HG03060 (cell line): ENCODE results near the gene TMEM150B.

Experiments used
- ATAC-seq: cut with Tn5 transposase; IDR thresholded peaks from one replicate; pipeline ENCODE4 v1.9.1; 2021; ENCODE audit warnings: low read depth, moderate number of reproducible peaks; ENCODE audit not compliant: unreplicated experiment

The TMEM150B gene, protein sequence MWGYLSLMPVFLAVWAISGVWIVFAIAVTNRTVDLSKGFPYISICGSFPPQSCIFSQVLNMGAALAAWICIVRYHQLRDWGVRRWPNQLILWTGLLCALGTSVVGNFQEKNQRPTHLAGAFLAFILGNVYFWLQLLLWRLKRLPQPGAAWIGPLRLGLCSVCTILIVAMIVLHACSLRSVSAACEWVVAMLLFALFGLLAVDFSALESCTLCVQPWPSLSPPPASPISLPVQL

DNA sequence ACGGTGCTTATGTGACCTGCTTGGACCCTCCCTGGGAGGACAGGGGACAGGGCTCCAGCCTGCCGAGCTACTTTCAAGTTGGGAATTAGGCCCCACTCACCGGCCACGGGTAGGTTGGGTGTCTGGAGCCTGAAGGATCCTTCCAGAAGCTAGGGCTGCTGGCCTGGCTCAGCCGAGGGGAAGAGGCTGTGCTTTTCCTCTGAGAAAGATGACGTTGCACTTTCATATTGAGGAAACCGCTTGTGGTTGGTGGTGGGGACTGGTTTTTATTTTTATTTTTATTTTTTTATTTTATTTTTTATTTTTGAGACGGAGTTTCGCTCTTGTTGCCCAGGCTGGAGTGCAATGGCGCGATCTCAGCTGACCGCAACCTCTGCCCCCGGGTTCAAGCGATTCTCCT is at the start of gene TMEM150B:
TMEM150B (minus strand) TSS at position 170 of the 400 bp plus-strand sequence. CDS start 4,305 bp downstream, outside the sequence.
- no peak for ATAC-seq

DNA sequence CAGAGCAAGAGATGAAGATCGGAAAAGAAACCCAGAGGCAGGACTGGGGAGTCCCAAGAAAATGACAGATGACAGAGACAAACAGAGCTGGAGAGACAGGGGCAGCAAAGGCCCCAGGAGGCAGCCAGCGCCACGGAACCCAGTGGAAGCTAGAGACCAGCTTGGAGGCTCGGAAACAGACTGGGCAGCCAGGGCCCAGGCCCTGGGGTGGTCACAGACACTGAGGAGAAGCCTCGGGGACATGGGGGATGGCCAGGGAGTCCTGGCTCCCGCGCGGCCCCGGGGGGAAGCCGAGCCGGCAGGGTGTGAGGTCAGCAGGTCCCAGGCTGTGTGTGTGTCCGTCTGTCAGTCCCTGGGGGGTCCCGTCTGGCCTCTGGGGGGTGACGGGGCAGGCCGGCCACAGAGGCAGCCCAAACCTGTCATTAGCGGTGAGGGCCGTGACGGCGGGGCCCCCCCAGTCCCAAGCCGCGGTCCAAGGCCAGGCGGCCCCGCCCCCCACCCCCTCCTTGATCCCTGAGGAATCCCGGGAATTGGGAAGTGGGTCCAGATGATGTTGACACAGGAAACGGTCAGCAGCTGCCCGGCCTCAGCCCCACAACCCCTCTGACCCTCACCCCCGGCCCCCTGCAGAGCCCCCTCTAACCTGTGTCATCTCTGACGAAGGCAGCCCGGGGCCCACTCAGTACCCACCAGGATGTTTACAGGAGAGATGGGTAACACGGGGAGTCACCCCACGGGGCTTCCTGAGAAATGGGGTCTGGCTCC is 49.0 kb upstream of the TMEM150B start:
- ATAC-seq = no peak

DNA sequence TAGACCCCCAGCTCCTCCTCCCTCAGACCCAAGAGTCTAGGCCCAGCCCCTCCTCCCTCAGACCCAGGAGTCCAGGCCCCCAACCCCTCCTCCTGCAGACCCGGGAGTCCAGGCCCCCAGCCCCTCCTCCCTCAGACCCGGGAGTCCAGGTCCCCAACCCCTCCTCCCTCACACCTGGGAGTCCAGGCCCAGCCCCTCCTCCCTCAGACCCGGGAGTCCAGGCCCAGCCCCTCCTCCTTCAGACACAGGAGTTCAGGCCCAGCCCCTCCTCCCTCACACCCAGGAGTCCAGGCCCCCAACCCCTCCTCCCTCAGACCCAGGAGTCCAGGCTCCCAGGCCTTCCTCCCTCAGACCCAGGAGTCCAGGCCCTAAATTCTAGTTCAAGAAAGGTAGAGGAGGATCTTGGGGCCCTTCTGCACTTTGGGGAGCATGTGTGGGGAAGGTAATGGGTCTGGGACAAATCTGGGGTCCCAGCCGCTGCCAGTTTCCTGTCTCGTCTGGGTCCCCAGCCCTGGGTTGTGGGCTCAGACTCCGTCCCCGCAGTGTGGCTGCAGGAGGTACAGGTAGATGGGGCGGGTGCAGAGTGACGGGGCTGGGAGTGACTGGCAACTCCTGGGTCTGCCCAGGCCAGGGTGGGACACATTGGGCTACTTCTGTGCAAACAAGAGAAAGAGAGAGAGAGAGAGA is 48.3 kb upstream of the TMEM150B start:
- no peak for ATAC-seq

DNA sequence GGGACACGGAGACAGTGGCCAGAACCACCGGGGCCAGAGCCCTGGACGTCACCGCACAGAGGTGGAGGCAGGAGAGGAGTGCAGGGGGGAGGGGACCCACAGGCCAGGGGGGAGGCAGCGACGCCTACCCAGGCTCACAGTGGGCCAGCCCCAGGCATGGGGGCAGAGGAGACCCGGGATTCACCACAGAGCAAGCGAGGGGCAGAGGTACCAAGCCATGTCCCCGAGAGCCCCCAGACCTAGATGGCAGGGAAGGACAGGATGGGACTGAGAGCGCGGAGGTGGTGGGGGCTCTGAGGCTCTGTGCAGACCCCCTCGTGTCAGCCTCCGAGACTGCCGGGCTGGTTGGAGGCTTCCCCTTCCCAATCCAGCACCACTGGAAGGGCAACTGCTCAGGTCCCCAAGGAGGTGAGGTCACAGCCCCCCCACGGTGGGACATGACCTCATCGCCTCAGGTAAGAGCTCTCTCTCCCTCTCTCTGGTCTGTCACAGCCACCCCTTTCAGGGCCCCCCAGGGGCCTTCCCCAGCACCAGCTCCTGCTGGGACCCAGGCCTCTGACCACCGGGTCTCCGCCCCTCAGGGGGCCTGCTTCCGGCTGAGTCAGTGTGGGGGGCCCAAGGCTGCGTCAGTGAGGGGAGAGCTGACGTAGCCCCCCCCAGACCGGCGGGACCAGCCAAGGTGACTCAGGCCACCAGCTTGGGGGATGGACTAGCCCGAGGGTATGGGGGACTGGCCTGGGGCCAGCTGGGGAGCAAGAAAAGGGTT is 47.4 kb upstream of the TMEM150B start:
- ATAC-seq = no peak

DNA sequence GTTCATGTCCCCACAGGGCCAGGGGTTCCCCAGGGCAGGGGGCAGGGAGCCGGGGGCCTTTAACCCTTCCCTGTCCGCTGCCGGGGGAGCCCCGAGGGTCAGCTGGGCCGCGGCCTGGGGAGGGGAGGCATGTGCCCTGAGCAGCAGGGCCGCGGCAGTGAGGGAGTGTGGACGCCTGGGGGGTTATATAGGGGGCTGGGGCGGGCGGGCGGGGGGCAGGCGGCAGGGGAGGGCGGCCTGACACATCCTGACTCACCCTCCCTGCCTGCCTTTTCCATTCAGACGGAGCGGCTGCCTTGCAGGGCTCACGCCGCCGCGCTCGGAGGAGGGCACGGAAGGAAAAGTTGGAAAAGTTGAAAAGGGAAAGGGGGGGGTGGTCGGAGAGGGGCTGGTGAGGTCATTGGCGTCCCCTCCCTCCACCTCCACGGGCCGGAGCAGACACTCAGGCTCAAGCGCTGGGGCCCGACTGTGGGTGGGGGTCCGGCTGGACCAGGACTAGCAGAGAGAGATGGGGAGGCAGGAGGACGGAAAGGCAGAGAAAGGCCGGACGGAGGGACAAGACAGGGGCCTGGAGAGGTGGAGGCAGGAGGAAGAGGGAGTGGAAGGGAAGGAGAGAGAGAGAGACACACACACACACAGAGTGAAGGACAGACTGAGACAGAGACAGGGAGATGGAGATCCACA is 45.3 kb upstream of the TMEM150B start, which contains the start of gene IL11:
IL11 (minus strand) TSS at position 159 of the 684 bp plus-strand sequence; CDS start at position 6, 153 bp downstream.
- no peak for ATAC-seq

DNA sequence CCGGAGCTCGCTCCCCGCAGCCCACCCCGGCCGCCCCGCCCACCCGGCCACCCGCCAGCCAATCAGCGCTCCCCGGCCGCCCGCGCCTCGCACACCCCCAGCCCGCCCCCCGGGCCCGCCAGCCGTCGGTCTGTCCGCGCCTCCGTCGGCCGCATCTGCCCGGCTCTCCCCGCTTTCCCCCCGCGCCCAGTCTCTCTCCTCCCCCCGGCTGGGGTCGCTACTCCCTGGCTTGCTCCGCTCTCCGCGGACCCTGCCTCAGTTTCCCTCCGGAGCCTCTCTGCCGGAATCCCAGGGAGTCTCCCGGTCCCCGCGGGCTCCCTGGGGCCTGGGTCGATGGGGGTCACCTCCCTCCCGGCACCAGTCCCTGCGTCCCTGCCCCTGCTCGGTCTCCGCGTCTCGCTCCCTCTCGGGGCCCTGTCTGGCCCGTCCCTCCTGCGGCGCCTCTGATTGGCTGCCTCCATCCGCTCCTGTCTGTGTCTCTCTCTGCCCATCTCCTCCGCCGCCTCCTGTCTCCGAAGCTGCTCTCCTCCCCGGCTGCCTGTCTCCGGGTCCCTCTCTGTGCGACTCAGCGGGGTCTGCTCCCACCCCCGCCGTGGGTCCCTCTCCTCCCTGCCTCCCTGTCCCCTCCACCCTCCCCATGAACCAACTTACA is 44.6 kb upstream of the TMEM150B start:
- ATAC-seq = no peak

DNA sequence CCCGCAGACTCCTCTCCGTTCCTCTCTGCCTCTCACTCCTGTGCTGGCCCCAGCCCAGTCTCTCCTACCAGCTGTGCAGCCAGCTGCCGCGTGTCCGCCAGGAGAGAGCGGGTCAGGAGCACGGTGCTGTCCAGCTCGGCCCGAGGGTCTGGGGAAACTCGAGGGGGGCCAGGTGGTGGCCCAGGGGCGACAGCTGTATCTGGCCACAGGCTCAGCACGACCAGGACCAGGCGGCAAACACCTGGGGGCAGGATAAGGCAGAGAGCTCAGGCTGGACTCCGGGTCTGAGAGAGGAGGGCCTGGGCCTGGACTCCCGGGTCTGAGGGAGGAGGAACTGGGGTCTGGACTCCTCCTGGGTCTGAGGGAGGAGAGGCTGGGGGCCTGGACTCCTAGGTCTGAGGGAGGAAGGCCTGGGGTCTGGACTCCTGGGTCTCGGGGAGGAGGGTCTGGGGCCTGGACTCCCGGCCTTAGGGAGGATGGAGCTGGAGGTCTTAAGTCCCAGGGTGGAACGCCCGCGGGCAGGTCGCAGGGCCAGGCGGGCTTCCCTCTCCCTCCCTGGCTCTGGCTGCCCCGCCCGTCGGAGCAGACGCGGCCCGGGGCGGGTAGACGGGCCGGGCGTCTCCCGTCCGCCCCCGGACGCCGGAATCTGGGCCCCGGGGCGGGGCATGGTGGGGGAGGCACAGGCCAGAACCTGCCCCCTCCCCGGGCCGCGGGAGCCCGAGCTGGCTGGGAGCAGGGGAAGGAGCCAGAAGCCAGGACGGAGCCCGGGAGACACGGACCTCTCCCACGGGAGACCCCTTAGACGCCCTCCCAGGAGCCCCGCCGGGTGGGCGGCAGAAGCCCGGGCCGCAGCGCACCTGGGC is 43.8 kb upstream of the TMEM150B start:
- no peak for ATAC-seq

DNA sequence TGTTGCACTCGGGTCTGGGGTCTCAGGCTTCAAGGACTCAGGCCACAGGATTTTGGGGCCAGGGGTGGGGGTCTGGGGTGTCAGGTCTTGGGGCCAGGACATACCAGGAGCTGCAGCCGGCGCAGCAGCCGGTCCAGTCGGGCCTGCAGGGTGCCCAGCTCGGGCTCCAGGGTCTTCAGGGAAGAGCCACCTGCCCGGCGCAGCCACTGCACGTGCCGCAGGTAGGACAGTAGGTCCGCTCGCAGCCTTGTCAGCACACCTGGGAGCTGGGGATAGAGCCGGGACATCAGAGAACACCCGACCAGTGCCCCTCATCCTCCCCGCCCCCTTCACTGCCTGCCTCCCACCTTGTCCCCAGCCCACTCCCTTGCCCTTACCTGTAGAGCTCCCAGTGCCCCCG is 43.0 kb upstream of the TMEM150B start:
- no peak for ATAC-seq

DNA sequence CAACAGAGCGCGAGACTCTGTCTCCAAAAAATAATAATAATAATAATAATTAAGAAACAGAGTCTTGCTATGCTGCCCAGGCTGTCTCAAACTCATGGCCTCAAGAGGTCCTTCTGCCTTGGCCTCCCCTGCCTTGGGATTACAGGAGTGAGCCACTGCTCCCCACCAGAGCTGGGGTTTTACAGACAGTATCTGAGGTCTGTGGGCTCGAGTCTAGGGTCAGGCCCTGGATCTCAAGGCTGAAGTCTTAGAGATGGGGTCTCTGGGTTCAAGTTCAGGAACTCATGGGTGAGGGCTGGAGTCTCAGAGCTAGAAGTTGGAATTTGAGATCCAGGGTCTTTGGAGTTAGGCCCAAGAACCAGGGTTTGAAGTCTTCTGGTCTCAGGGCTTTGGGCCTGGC is 41.6 kb upstream of the TMEM150B start:
- ATAC-seq = no peak

DNA sequence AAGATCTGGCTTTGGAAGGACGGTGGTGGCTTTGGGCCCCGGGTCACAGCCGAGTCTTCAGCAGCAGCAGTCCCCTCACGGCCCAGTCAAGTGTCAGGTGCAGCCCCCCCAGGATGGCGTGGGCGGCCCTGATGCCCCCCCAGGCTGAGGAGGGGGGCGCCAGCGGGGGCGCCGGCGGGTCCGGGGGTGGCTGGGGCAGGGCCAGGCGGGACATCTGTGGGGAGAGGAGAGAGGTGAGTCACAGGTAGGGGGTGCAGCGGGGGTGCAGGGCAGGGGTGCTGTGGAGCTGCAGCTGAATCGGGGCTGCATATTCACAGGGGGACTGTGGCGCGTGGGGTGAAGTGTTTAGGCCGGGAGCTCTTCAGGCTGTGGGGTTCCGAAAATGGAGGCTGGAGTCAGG is 40.8 kb upstream of the TMEM150B start:
- ATAC-seq = no peak

DNA sequence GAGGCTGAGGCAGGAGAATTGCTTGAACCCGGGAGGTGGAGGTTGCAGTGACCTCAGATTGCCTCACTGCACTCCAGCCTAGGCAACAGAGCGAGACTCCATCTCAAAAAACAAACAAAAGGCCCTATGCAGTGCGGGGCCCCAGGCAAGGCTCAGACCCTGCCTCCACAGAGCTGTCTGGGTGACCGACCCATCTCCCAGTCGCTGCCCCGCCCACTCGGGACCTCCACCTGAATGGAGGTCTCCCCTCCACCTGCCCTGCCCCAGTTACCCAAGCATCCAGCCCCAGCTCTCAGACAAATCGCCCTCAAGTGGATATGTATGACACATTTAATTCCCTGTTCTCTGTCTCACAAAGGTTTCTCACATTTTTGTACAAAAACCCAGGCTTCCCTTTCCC is 40.1 kb upstream of the TMEM150B start:
- no peak for ATAC-seq

DNA sequence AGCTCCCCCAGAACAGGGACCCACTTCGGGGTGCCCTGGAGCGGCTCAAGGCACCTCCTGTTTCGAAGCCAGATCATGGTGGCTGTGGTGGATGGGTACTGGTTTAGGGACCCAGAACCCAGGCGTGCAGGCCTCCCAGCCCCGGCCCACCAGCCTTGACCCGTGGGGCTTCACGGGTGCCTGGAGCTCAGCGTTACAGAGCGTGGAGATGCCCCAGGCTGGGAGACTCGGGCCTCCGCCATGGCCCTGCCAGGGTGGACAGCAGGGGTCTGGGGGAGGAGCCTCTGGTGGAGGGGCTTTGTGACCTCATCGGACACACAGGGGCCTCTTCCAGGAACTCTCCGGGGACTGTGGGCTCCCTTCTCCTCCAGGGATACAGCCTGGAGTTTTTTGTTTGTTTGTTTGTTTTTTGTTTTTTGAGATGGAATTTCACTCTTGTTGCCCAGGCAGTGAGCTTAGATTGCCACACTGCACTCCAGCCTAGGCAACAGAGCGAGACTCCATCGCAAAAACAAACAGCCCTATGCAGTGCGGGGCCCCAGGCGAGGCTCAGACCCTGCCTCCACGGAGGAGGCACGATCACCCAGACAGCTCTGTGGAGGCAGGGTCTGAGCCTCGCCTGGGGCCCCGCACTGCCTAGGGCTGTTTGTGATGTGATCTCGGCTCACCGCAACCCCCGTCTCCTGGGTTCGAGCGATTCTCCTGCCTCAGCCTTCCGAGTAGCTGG is 38.0 kb upstream of the TMEM150B start, which contains the start of gene GARIN5B:
GARIN5B (minus strand) TSS at position 271 of the 727 bp plus-strand sequence; CDS start at position 77, 194 bp downstream.
- ATAC-seq = no peak

DNA sequence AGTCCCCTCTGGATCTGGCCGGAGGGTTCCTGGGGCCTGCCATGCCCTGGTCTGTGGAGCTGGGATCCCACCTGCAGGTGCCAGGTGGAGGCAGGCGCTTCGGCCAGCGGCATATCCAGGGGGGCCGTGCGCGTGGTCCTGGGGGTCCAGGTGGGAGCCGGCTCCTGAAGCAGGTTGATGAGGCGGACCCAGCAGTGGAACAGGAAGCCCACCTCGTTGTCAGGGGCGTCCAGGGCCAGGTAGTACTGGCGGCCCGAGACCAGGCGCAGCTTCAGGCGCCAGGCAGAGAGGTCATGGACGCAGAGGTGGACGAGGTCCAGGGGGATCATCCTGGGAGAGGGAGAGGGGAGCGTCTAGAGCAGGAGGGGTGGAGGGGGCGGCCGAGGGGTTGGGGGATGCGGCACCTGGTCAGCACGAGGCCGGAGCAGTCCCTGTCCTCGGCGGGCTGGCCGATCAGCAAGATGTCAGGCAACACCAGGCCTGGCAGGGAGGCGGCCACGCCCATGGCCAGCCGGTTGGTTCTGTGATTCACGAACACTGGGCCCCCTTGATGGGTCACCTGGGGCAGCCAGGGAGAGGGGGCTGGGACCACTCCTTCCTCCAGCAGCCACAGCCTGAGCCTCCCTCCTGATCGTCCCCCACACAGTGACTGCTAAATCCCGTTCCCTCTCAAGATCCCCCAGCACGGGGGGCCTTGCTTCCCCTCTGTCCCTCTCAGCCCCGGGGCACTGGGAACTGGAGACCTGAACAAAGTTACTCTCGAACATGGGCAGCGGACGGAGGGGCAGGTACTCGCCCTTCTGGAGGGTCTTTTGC is 37.2 kb upstream of the TMEM150B start:
- no peak for ATAC-seq

DNA sequence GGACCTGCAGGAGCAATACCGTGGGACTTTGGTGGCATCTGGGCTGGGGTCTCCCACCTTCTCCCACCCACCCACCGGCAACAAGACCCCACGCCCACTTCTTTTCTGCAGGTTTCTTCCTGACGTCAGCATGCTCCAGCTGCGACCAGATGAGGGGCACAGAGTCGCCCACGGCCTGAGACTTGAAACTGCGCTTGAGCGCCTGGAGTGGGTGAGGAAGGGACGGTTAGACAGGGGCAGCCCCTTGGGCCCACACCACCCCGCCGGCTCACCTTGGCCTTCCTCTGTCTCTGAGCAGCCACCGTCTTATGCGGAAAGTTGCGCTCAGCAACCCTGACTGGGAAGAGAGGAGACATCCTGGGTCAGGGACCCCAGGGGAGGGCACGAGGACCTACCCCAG is 35.8 kb upstream of the TMEM150B start:
- ATAC-seq = no peak

DNA sequence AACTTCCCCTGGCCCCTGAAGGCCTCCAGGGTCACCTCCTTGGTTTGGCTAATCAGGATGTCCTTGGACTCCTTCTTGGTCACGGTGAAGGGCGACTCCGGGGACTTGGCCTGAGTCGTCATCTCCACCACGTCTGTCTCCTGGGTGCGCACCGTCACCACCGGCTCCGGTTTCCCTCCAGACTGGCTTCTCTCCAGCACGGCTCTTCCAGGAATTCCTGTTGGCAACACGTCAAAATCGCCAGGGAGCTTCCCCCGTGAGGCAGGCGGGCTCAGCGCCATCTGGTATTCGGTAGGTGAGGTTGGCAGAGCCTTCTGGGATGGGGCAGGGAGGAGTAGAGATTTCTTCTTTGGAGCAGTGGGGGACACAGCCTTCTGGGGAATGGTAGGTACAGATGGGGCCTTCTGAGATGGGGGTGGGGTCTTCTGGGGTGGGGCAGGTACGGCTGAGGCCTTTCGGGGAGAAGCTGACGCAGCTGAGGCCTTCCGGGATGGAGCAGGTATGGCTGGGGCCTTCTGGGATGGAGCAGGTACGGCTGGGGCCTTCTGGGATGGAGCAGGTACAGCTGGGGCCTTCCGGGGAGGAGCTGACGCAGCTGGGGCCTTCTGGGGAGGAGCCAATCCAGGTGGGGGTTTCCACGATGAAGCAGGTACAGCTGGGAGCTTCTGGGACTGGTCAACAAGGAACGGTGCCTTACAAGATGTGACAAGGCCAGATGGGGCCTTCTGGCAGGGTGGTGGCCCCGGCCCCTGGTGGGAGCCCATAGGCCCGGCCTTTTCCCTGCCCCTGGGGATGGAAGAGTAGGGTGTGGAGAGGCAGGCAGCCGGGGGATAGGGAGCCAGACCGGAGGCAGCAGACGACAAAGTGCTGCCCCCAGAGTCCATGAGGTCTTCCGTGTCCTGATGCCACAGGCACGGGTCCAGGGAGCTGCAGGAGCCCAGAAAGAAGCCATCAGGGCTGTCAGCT is 34.1 kb upstream of the TMEM150B start:
- no peak for ATAC-seq

DNA sequence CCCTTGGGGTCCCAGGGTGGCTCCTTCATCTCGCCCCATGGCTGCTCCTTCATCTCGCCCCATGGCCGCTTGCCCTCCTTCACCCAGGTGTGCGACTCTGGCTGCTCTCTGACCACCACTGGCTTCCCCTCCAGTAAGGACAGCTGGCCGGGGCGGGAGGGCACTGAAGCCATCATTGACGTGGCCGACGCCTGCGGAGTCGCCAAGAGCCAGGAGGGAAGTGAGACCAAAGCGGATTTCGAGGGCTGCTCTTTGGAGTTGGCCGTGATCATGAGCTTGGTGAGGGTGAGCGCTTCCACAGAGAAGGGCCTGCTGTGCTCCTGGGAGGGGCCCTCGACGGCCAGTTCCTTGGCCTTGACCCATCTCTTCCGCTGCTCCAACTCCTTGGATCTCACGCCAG is 33.4 kb upstream of the TMEM150B start:
- no peak for ATAC-seq
